Upper lobe of left lung (tissue), 6 donors: ENCODE measurements around the gene LRRC43. TPM values are rescaled to one million over a fixed set of nuclear protein-coding genes. Genes with fewer than 3 reads are reported as not detected.

Experiments
- ATAC-seq, 2 donors: fragments of 200-7000 bp; cut with Tn5 transposase; one replicate each; pipeline ENCODE4 v1.9.1; 2022; ENCODE audit warnings: mild to moderate bottlenecking in 2 of 2, moderate library complexity in 2 of 2; ENCODE audit not compliant: low FRiP score in 2 of 2
- DNase-seq, 2 donors: peaks; one replicate each; pipeline ENCODE4 v3.0.0-alpha.2; 2019 to 2020
- H3K27ac ChIP-seq, 4 donors: fragments of 200-600 bp; sonication (generic); one replicate each; pipeline ENCODE4 v1.5.1; 2016 to 2019
- H3K27me3 ChIP-seq, 4 donors: fragments of 200-600 bp; sonication (generic); one replicate each; pipeline ENCODE4 v1.5.1; 2017 to 2019
- H3K36me3 ChIP-seq, 4 donors: fragments of 200-600 bp; sonication (generic); one replicate each; pipeline ENCODE4 v1.5.1; 2016 to 2019
- H3K4me1 ChIP-seq, 4 donors: fragments of 200-600 bp; sonication (generic); one replicate each; pipeline ENCODE4 v1.5.1; 2018 to 2019
- H3K4me3 ChIP-seq, 4 donors: fragments of 200-600 bp; sonication (generic); one replicate each; pipeline ENCODE4 v1.5.1; 2017 to 2019; ENCODE audit warnings: mild to moderate bottlenecking in 2 of 4, moderate library complexity in 1 of 4
- H3K9me3 ChIP-seq, 4 donors: fragments of 200-600 bp; sonication (generic); one replicate each; pipeline ENCODE4 v1.5.1; 2018 to 2019
- CTCF ChIP-seq, 6 experiments: fragments of 450-650 bp in 4 of 6; fragments of 200-600 bp in 2 of 6; sonication (generic) in 2 of 6; IDR thresholded peaks; one replicate each; pipeline ENCODE4 v1.5.1; 2016 to 2019; ENCODE audit warnings: antibody characterized with exemption in 6 of 6
- EP300 ChIP-seq, 4 donors: sonication (generic); formaldehyde crosslinking; IDR thresholded peaks; one replicate each; pipeline ENCODE4 v1.5.1; 2017; ENCODE audit warnings: antibody characterized with exemption in 4 of 4, control low read depth in 2 of 4
- POLR2A ChIP-seq, 4 donors: fragments of 450-650 bp; IDR thresholded peaks; one replicate each; pipeline ENCODE4 v1.5.1; 2016 to 2017; ENCODE audit warnings: antibody characterized with exemption in 4 of 4, mild to moderate bottlenecking in 2 of 4
- POLR2AphosphoS5 ChIP-seq, 2 donors: sonication (generic); formaldehyde crosslinking; IDR thresholded peaks; one replicate each; pipeline ENCODE4 v1.5.1; 2017; ENCODE audit warnings: antibody characterized with exemption in 2 of 2
- WGBS, 2 donors: methylation state at CpG; one replicate each; pipeline ENCODE4 v1.1.5; 2017 to 2018; 5-methylcytosine and 5-hydroxymethylcytosine counted together
- total RNA-seq, 6 donors: library from RNA; depleted of rRNA in 4 of 6; stranded (reverse); fragments of >200 nt in 4 of 6; gene quantifications; one replicate each; pipeline versions ENCODE4 v1.1.0 to v1.2.1, GENCODE V29; 2016 to 2021
- donor health status: DM: no; HTN: no; CAD: no; lungs with moderate emphysema.
- donor health status: DM: no; HTN: yes; CAD: no; lungs with severe emphysema.

Gene LRRC43
- total RNA-seq, 6 donors from 2014 or later, result 0.72 to 13.6 (median 5.5) TPM

- Histone ChIP-seq H3K9me3 (no peaks in the 10 kb centered on the region), H3K27me3 (peaks cover 0 to 20% (median 11%) of the 10 kb centered on the region in 4 donors), H3K36me3 (peaks cover 0 to 21% (median 18%) of the 10 kb centered on the region in 4 donors), H3K4me1 (peaks cover 18 to 35% (median 21%) of the 10 kb centered on the region in 4 donors), H3K27ac (no peak within 1 kb of the TSS), H3K4me3 (peak within 1 kb of the TSS; percentile 51 to 81 (median 65))
- WGBS, 2 donors, result 0 to 2% methylated on average over 4 to 11 of the region's 104 CpGs
- ATAC-seq, result peak; percentile 68 to 88
- DNase-seq, result peak; percentile 65 to 92
- TF ChIP-seq POLR2A (IDR thresholded peaks at IDR 0.05), result no peak
- TF ChIP-seq CTCF (IDR thresholded peaks at IDR 0.05), result no peak
- TF ChIP-seq EP300 (IDR thresholded peaks at IDR 0.05), result no peak
- no peak for TF ChIP-seq POLR2AphosphoS5 (IDR thresholded peaks at IDR 0.05)
These were observed 20.6 kb downstream of the LRRC43 start, which contains the start of gene B3GNT4 for GRCh38 chr12:122203301-122204166. B3GNT4 (plus strand) TSS chr12:122203709; CDS start chr12:122204619, 910 bp downstream.

GRCh38 chr12:122204167-122205052 is 21.5 kb downstream of the LRRC43 start:
- H3K4me1 ChIP-seq, result peaks cover 18 to 35% (median 21%) of the 10 kb centered on the region in 4 donors
- H3K27ac ChIP-seq, result no peak overlapping the region
- peak in 1 of 2 donors; percentile 2 for ATAC-seq
- no peak for TF ChIP-seq CTCF (IDR thresholded peaks at IDR 0.05)
- TF ChIP-seq POLR2A (IDR thresholded peaks at IDR 0.05), result no peak
- no peak for TF ChIP-seq POLR2AphosphoS5 (IDR thresholded peaks at IDR 0.05)
- TF ChIP-seq EP300 (IDR thresholded peaks at IDR 0.05), result no peak
- peak in 1 of 2 donors; percentile 88 for DNase-seq
- 39 to 49% methylated on average over 11 to 15 of the region's 71 CpGs for WGBS, 2 donors
- peaks cover 4 to 30% (median 24%) of the 10 kb centered on the region in 4 donors for H3K36me3 ChIP-seq
- peaks cover 0 to 20% (median 11%) of the 10 kb centered on the region in 4 donors for H3K27me3 ChIP-seq
- no peaks in the 10 kb centered on the region for H3K9me3 ChIP-seq
- H3K4me3 ChIP-seq, result peak overlapping the region; percentile 22 to 81 (median 57)

- ATAC-seq (no peak), DNase-seq (no peak)
These were observed 22.4 kb downstream of the LRRC43 start for GRCh38 chr12:122205053-122205925.

More at GRCh38 chr12:122205053-122205925, 22.4 kb downstream of the LRRC43 start:
- Histone ChIP-seq H3K4me1 (peaks cover 18 to 35% (median 21%) of the 10 kb centered on the region in 4 donors), H3K9me3 (no peaks in the 10 kb centered on the region), H3K36me3 (peaks cover 9 to 37% (median 29%) of the 10 kb centered on the region in 4 donors), H3K27me3 (peaks cover 0 to 18% (median 11%) of the 10 kb centered on the region in 4 donors), H3K4me3 (no peak overlapping the region), H3K27ac (no peak overlapping the region)
- TF ChIP-seq EP300 (IDR thresholded peaks at IDR 0.05) (no peak), CTCF (IDR thresholded peaks at IDR 0.05) (no peak), POLR2A (IDR thresholded peaks at IDR 0.05) (no peak), POLR2AphosphoS5 (IDR thresholded peaks at IDR 0.05) (no peak)
- WGBS, 2 donors, result 50 to 55% methylated on average over 20 to 23 of the region's 23 CpGs
